Calu3 (cell line): Measurements from ENCODE around the gene LCLAT1. TPM values are rescaled to one million over a fixed set of nuclear protein-coding genes. Genes with fewer than 3 reads are reported as not detected.

Experiments used
- BruUV-seq: library from RNA; stranded (reverse); fragments of 400-500 nt; replicated peaks from 2 replicates; lab custom pipeline; 2021; lab: Mats Ljungman, UMichigan
- CTCF ChIA-PET: fragments of 300-600 bp; sonication (Branson Sonifier 250); formaldehyde crosslinking; loops from one replicate; lab custom pipeline; 2022; ENCODE audit warnings: antibody characterized with exemption; lab: Charles Lee
- DNase-seq: peaks from one replicate; pipeline ENCODE4 v3.0.0; 2022
- H3K27ac Mint-ChIP-seq: one replicate; pipeline ENCODE4 v1.8.0; 2022; ENCODE audit warnings: mixed read lengths; ENCODE audit not compliant: unreplicated experiment
- H3K27me3 Mint-ChIP-seq: one replicate; pipeline ENCODE4 v1.8.0; 2022; ENCODE audit warnings: mixed read lengths; ENCODE audit not compliant: unreplicated experiment
- H3K36me3 Mint-ChIP-seq: one replicate; pipeline ENCODE4 v1.8.0; 2022; ENCODE audit warnings: mild to moderate bottlenecking, moderate library complexity, mixed read lengths; ENCODE audit not compliant: insufficient read depth, unreplicated experiment
- H3K4me1 Mint-ChIP-seq: one replicate; pipeline ENCODE4 v1.8.0; 2022; ENCODE audit warnings: mild to moderate bottlenecking, low read depth, mixed read lengths; ENCODE audit not compliant: unreplicated experiment
- H3K4me3 Mint-ChIP-seq: one replicate; pipeline ENCODE4 v1.8.0; 2022; ENCODE audit warnings: mild to moderate bottlenecking, low read depth, moderate library complexity, mixed read lengths; ENCODE audit not compliant: unreplicated experiment
- H3K9me3 Mint-ChIP-seq: one replicate; pipeline ENCODE4 v1.8.0; 2022; ENCODE audit warnings: low read depth, mixed read lengths; ENCODE audit not compliant: unreplicated experiment
- CTCF ChIP-seq: fragments of 200-600 bp; IDR thresholded peaks from one replicate; pipeline ENCODE4 v1.8.0; 2022; ENCODE audit warnings: antibody characterized with exemption; ENCODE audit not compliant: unreplicated experiment
- intact Hi-C: fragments of 100-400 bp; cut with micrococcal nuclease; formaldehyde crosslinking; loops from one replicate; pipeline ENCODE4 v1.10.0; 2022; ENCODE audit not compliant: unreplicated experiment
- total RNA-seq: library from RNA; stranded (reverse); gene quantifications from 2 replicates; pipeline ENCODE4 v1.2.3, GENCODE V29; 2022

Gene LCLAT1
- total RNA-seq, 1 experiment from 2014 or later: 47.6 TPM

- Mint-ChIP-seq H3K27ac (no peak overlapping the region), H3K9me3 (no peaks in the 10 kb centered on the region), H3K27me3 (no peaks in the 10 kb centered on the region), H3K4me1 (no peaks in the 10 kb centered on the region), H3K36me3 (no peaks in the 10 kb centered on the region), H3K4me3 (no peak overlapping the region)
- no peak for TF ChIP-seq CTCF
- no peak for DNase-seq
- BruUV-seq: no TSS peak
- CTCF ChIA-PET: no interaction called here
- intact Hi-C loops: no loop called here
Measured at GRCh38 chr2:30434708-30435107, 12.3 kb upstream of the LCLAT1 start.

GRCh38 chr2:30436859-30437435, 10.1 kb upstream of the LCLAT1 start:
- intact Hi-C loops: no loop called here
- H3K4me1 Mint-ChIP-seq: no peaks in the 10 kb centered on the region
- H3K36me3 Mint-ChIP-seq: no peaks in the 10 kb centered on the region
- no TSS peak for BruUV-seq
- no peaks in the 10 kb centered on the region for H3K27me3 Mint-ChIP-seq
- CTCF ChIA-PET: no interaction called here
- no peaks in the 10 kb centered on the region for H3K9me3 Mint-ChIP-seq
- H3K4me3 Mint-ChIP-seq: no peak overlapping the region
- no peak for DNase-seq
- H3K27ac Mint-ChIP-seq: no peak overlapping the region
- TF ChIP-seq CTCF: no peak

GRCh38 chr2:30437809-30438548, 9.1 kb upstream of the LCLAT1 start:
- H3K9me3 Mint-ChIP-seq: no peaks in the 10 kb centered on the region
- no TSS peak for BruUV-seq
- intact Hi-C loops: no loop called here
- H3K36me3 Mint-ChIP-seq: no peaks in the 10 kb centered on the region
- no peak for TF ChIP-seq CTCF
- H3K4me3 Mint-ChIP-seq: no peak overlapping the region
- H3K27ac Mint-ChIP-seq: no peak overlapping the region
- H3K4me1 Mint-ChIP-seq: no peaks in the 10 kb centered on the region
- no peak for DNase-seq
- no peaks in the 10 kb centered on the region for H3K27me3 Mint-ChIP-seq
- CTCF ChIA-PET: no interaction called here

- intact Hi-C loops: no loop called here
- no peak for DNase-seq
- BruUV-seq: no TSS peak
- Mint-ChIP-seq H3K36me3 (no peaks in the 10 kb centered on the region), H3K4me3 (no peak overlapping the region), H3K27ac (no peak overlapping the region), H3K27me3 (no peaks in the 10 kb centered on the region), H3K9me3 (no peaks in the 10 kb centered on the region), H3K4me1 (no peaks in the 10 kb centered on the region)
- CTCF ChIA-PET: no interaction called here
- TF ChIP-seq CTCF: no peak
Measured at GRCh38 chr2:30439296-30439695, 7.8 kb upstream of the LCLAT1 start.
